GM12891 (cell line): ENCODE measurements around the gene TOPBP1.
A peak's percentile ranks its signal among the peaks of the same experiment; 100 is the strongest.

ENCODE experiments used
- POLR2A ChIP-seq: IDR thresholded peaks from 2 replicates; pipeline ENCODE4 v1.6.1; 2011; ENCODE audit warnings: low read depth, low read length, control low read depth
- POLR2AphosphoS5 ChIP-seq: IDR thresholded peaks from 2 replicates; pipeline ENCODE4 v1.6.1; 2011; ENCODE audit warnings: low read depth, low read length, control low read depth
- TAF1 ChIP-seq: IDR thresholded peaks from 2 replicates; pipeline ENCODE4 v1.6.1; 2011; ENCODE audit warnings: low read depth, low read length, control low read depth

GRCh38 chr3:133574260-133574881 is 87.4 kb downstream of the TOPBP1 start:
- peak; percentile 77 for TF ChIP-seq TAF1
- peak; percentile 74 for TF ChIP-seq POLR2A
- no peak; the same call in 1 of the 2 replicates for TF ChIP-seq POLR2AphosphoS5
